Measurements from ENCODE around the gene ROR1.

DNA sequence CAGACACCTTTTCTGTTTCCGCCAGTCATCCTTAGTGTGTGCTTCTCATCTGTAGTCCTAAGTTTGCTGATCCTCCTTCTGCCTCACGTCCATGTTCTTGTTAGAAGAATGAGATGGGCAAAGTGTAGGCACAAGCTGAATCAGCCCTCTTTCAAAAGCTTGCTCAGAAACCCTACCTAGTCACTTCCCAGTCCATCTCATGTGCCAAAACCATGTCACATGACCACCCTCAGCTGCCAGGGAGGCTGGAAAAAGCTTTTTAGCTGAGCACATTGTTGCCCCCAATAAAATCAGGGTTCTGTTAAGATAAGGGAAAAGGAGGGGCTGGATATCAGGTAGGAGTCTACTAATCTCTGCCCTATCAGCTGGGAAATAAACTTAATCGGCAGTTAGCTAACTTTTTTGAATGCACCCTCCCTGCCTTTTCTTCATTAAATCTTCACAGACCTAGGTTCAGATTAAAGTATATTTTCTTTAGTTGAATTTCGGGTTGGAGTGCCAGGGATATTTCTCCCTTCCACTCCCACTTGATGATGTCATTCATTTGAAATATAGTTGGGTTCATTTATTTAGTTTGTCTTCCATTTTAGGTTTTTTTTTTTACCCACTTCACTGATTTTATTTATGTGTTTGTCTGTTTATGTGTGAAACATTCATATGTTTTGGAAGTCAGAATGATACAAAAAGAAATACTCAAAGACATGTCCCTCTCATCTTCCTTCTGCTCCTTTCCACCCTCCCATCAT, 129.2 kb downstream of the ROR1 start:
- TF ChIP-seq ZFP3 (CRISPR knock-in tag; IDR thresholded peaks at IDR 0.05) = no peak
- TF ChIP-seq CSDC2 (CRISPR knock-in tag; IDR thresholded peaks at IDR 0.05) = no peak
- no peak for TF ChIP-seq BACH2 (CRISPR knock-in tag; IDR thresholded peaks at IDR 0.05; ENCODE audit: borderline replicate concordance)
- TF ChIP-seq CREB5 (CRISPR knock-in tag; IDR thresholded peaks at IDR 0.05; ENCODE audit: low read depth) = no peak
- no peak for TF ChIP-seq ZNF565 (CRISPR knock-in tag; conservative IDR thresholded peaks at IDR 0.05; ENCODE audit: low read depth)
- no peak for TF ChIP-seq ISL1 (CRISPR knock-in tag; IDR thresholded peaks at IDR 0.05)
- no peak for TF ChIP-seq ESRRG (CRISPR knock-in tag; IDR thresholded peaks at IDR 0.05)
- TF ChIP-seq, protein P1, sequence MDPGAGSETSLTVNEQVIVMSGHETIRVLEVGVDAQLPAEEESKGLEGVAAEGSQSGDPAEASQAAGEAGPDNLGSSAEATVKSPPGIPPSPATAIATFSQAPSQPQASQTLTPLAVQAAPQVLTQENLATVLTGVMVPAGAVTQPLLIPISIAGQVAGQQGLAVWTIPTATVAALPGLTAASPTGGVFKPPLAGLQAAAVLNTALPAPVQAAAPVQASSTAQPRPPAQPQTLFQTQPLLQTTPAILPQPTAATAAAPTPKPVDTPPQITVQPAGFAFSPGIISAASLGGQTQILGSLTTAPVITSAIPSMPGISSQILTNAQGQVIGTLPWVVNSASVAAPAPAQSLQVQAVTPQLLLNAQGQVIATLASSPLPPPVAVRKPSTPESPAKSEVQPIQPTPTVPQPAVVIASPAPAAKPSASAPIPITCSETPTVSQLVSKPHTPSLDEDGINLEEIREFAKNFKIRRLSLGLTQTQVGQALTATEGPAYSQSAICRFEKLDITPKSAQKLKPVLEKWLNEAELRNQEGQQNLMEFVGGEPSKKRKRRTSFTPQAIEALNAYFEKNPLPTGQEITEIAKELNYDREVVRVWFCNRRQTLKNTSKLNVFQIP (CRISPR knock-in tag; IDR thresholded peaks at IDR 0.05; ENCODE audit: borderline replicate concordance, low read depth) = no peak
- no peak for TF ChIP-seq PPARA (CRISPR knock-in tag; IDR thresholded peaks at IDR 0.05; ENCODE audit: borderline replicate concordance)
- no peak for TF ChIP-seq ARNTL (CRISPR knock-in tag; IDR thresholded peaks at IDR 0.05; ENCODE audit: borderline replicate concordance, low read depth)

Data from SK-N-SH treated with all-trans-retinoic acid at 6 μM for 48 hours (cell line).